Stimulated activated CD8-positive, alpha-beta memory T cell treated with anti-CD3 and anti-CD28 coated beads, Interleukin-12 subunit alpha, Interleukin-12 subunit beta, amount 100 ng/mL, for 1 hour (primary cell): Measurements from ENCODE around the gene CRISPLD2.
"Not testable (repeated sequence)": the region's sequence is repeated elsewhere in the genome, so short reads cannot be mapped to it uniquely, and the experiment has no call there.

Experiments used
- DNase-seq: peaks from one replicate; pipeline ENCODE4 v3.0.0-alpha.2; 2020; ENCODE audit warnings: low read depth

The CRISPLD2 gene

GRCh38 chr16:84839956-84840355 is 20.2 kb downstream of the CRISPLD2 start:
- DNase-seq, result no peak

- no peak for DNase-seq
Measured at GRCh38 chr16:84840687-84841627, 21.2 kb downstream of the CRISPLD2 start.

DNA sequence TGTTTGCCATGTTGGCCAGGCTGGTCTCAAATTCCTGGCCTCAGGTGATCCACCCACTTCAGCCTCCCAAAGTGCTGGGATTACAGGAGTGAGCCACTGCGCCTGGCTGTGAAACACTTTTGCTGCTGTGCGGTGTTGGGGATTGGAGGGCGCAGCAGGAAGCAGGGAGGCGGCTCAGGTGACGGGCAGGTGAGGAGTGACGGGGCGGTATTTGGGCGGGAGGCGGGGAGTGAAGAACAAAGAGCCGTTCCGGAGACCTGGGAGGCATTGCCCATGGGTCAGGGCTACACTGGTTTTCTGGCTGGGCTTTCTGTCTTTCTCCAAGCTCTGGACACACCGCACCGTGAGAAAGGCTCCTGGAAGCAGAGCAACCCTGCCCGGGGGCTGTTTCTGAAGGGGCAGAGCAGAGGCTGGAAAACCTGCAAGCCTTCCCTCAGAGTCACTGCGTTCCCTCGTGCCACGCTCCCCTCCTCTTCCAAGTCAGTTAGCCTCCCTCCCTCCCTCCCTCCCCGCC is 22.1 kb downstream of the CRISPLD2 start:
- DNase-seq, result no peak

DNA sequence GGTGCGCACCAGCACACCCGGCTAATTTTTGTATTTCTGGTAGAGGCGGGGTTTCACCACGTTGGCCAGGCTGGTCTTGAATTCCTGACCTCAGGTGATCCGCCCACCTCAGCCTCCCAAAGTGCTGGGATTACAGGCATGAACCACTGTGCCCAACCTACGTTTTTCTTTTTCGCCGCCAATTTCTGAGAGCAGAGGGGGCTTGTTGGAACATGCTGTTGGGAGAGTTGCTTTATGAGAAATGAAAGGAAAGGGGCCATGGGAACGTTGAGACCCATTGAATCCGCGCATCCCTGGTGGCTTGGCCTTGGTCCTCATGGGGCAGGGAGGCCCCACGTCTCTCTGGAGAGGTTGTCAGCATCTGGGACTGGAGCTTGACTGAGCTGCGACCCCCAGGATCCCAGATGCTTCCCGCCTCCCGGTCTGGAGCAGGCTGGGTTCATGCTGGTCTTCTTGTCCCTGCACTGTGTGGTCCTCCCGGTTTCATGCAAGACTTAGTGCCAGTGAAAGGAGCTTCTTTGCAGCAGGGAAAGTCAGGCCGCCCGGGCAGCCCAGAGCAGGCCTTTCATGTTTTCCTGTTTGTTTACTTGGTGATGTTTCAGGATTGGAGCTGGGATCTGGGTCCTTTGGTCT is 22.8 kb downstream of the CRISPLD2 start:
- DNase-seq, result no peak

DNA sequence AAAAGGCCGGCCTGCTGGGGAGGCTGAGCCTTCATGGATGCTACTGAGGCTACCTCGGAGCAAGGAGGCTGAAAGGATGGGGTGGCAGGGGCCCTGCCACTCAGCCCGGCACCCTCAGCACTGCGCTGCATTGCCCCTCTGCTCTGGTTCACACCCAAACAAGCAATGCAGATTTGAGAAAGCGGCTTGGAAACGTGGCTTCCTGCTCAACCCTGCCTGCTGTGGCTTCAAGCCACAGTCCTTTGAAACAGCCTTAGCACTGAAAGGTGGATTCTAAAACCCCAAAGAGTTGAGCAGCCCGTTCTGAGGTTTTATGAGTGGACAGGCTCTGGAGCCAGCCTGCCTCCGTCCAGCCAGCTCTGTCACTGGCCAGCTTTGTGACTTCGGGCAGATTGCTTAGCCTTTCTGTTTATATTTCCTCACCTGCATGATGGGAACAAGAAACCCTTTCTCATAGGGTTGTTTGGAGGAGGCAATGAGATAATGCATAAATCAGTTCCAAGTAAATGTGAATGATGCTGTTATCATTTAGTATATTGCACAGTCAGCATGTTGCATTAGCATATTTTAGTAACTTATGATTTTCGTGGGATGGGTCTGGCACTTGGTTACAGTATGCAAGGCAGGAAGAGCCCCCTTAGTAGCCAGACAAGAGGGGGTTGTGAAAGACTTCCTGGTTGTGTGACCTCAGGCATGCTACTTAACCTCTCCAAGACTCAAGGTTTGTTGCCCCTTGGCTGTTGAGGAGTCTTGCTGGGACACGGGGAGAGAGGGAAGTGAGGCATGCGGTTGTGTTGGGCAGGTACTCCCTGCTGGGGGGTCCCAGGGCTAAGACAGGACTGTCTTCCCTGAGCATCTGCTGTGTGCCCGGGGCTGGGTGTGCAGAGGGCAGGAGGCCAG is 23.6 kb downstream of the CRISPLD2 start:
- no peak for DNase-seq

DNA sequence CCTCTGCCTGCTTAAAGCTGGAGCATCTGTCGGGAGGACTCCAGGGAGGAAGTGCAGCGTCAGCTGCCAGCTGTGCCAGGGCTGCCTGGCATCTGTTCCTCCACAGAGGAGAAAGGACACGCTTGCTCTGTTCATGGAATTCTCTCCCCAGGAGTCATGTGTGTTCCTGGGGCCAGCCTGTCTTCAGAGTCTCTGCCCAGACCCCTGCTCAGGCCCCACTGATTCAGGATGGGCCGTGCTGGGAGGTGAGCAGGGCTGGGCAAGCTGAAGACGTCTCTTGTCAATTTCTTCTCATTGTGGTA is 24.2 kb downstream of the CRISPLD2 start:
- DNase-seq, result no peak

GRCh38 chr16:84844559-84845495 is 25.0 kb downstream of the CRISPLD2 start:
- DNase-seq, result no peak

DNA sequence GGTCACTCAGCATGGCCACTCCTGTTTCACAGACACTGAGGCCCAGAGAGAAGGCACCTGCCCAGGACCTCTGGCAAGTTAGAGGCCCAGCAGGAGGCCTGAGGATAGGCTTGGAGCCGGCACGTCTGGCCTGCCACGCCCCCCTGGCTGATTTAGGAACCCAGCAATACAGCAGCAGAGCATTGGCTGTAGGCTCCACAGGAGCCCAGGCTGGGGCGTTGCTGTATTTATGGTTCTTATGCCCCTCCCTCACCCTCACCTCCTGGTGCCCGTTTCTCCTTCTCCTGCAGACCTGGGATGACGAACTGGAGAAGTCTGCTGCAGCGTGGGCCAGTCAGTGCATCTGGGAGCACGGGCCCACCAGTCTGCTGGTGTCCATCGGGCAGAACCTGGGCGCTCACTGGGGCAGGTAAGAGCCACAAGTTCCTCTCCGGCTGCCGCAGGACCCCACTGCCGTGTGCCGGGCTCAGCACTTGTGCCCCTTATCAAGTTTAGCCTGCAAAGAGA is 25.8 kb downstream of the CRISPLD2 start:
- DNase-seq, result no peak

DNA sequence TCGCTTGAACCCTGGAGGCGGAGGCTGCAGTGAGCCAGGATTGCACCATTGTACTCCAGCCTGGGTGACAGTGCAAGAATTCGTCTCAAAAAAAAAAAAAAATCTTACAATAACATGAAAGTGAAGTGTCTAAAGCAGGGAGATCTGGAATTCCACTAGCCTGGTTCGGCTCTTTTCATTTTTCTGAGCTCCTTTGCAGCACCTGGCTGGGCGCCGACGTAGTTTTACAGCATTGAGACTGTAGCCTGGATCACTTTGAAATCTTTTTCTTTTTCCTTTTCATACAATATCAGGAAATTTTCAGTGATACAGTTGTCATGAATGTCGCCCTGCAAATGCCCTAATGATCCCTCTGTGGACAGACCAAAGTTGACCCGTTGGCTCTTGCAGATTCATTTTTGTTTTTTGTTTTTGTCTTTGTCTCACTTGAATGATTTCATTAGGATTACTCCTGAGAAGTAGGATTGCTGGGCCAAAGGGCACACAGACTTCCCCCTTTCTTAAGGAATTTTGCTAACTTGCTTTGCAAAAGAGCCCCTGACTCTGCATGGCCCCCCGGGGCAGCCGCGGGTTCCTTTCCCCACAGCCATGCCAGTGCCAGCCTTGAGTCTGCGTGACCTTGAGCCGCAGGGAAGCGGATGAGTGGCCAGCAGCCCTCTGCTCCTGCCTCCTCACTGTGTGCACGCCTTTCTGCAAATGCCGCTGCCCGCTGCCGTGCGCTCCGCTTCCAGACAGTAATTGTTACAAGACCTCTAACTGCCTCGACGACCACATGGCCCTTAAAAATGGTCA is 28.0 kb downstream of the CRISPLD2 start:
- DNase-seq, result no peak

GRCh38 chr16:84848986-84849634 is 29.3 kb downstream of the CRISPLD2 start:
- DNase-seq, result no peak

DNA sequence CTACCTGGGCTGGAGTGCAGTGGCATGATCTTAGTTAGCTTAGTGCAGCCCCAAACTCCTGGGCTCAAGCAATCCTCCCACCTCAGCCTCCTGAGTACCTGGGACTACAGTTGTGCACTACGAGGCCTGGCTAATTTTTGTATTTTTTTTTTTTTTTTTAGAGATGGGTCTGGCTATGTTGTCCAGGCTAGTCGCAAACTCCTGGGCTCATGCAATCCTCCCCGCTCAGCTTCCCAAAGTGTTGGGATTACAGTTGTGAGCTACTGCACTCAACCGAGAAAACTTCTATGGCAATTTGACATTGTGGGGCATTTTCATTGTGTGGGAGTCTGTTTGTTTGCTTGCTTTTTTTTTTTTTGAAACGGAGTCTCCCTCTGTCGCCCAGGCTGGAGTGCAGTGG is 30.0 kb downstream of the CRISPLD2 start:
- no peak for DNase-seq

DNA sequence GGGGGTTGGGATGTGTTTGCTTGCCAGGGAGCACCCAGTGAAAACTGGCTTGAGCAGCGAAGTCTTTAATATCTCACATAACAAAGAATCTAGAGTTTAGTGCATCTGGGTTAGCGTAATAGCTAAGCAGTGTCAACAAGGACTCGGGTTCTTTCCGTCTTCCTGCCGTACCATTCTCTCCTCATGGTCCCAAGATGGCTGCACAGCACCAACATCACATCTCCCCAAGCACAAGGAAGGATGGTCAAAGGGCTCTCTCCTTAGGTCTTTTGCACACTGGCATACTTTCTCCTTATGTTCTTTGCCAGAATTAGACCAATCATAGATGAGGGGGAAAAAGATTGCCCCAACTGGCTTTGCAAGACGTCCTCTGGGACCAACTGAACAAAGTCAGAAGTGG is 30.9 kb downstream of the CRISPLD2 start:
- DNase-seq, result no peak

DNA sequence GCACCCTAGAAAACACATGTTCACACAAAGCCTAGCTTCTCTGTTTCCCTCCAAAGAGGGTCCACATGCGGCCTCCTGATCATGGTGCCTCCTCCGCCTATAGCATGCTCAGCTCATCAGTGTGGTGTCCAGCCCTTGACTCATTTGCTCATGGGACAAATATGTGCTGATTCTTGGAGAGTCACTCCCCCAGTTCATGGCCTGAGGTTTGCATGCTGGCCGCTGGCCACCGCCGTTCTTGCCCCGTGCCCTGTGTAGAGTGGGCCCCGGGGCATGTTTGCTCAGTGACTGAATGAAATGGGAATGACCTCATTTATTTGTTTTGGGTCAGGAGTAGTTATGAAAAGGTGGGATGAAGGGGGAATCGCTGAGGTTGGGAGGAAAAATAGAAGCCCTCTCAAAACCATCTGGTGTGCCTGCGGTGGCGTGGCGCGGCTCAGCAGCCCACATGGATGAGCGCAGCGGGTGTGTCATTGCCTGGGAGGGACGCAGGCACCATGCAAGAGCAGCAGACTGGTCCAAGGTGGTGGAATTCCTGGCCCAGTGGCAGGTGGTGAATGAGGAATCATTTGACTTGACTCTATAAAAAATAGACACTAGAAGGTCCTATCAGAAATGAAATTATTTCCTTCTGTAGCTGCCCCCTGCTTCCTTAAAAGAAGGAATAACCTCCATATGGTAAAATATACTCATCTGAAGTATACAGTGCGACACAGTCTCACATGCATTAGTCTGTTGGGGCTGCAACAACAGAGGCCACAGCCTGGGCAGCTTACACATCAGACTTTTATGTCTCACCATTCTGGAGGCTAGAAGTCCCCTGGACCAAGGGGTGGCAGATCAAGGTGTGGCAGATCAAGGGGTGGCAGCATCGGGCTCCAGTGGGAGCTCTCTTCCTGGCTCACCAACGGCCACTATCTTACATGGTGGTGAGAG is 31.7 kb downstream of the CRISPLD2 start:
- no peak for DNase-seq

GRCh38 chr16:84853534-84853933 is 33.7 kb downstream of the CRISPLD2 start:
- no peak for DNase-seq

- DNase-seq, result no peak
Measured at GRCh38 chr16:84854759-84855158, 35.0 kb downstream of the CRISPLD2 start.

GRCh38 chr16:84855435-84856202 is 35.8 kb downstream of the CRISPLD2 start:
- DNase-seq, result not testable (repeated sequence)

DNA sequence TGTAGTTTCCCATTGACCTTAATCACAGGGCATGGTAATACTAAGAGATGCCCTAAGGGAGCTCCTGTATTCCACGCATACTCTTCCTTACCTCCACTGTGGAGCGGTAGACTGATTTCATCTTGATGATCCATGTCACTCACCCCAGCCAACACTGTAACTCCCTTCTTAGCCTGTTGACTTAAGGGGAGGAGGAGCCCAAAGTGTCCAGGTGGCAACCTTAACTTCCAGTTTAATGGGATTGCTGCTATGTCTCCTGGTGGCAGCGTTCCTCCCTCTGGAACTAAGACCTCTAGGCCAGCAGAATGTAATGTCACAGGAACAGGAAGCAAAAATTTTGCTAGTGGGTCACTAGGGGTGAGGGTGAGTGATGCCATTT is 36.4 kb downstream of the CRISPLD2 start:
- not testable (repeated sequence) for DNase-seq

GRCh38 chr16:84856811-84857210 is 37.0 kb downstream of the CRISPLD2 start:
- DNase-seq, result not testable (repeated sequence)
